ENCODE data around the gene SCRN1.

DNA sequence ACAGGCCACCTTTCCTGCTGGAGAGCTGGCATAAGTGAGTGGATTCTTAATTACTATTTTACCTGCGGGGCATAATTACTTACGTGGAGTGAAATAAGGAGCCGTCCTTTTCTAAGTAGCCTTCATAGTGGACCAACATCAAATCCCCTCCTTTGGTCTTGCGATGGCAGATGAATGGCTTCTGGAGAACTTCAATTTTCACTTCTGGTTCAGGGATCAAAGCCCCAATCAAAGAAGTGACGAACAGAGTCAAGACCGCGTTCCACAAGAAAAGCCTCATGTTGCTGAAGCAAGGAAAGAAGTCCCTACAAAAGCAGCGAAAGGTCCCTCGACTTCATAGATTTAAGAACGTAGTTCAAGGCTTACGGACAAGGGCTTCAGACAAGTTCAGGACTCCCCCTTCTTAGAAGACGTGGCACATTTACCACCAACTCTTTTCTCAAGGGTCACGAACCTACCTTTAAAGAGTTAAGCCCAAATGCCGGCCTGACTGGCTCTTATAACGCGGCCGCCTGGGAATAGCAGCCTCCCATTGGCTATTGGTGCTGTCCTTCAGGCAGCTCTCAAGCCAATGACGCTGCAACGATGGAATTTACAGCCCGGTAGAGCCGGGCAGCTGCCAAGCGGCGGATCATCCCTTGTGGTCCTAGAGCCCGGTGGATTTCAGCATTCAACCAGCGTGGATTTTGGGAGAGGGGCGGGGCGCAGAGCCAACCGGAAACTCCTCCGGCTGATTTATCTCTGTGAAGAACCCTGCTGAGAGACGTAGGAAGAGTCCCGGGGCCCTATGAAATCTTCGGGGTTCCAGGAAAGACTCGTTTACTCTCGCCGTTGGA, 36.8 kb upstream of the SCRN1 start, which contains the start of gene FKBP14:
- TF ChIP-seq, protein P1, sequence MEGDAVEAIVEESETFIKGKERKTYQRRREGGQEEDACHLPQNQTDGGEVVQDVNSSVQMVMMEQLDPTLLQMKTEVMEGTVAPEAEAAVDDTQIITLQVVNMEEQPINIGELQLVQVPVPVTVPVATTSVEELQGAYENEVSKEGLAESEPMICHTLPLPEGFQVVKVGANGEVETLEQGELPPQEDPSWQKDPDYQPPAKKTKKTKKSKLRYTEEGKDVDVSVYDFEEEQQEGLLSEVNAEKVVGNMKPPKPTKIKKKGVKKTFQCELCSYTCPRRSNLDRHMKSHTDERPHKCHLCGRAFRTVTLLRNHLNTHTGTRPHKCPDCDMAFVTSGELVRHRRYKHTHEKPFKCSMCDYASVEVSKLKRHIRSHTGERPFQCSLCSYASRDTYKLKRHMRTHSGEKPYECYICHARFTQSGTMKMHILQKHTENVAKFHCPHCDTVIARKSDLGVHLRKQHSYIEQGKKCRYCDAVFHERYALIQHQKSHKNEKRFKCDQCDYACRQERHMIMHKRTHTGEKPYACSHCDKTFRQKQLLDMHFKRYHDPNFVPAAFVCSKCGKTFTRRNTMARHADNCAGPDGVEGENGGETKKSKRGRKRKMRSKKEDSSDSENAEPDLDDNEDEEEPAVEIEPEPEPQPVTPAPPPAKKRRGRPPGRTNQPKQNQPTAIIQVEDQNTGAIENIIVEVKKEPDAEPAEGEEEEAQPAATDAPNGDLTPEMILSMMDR (conservative IDR thresholded peaks at IDR 0.05), result no peak
- TF ChIP-seq ZFX (IDR thresholded peaks at IDR 0.05), result no peak

All from C4-2B (cell line).